Neutrophil (primary cell): ENCODE measurements around the gene TRABD2B.

Experiments used
- H3K27ac ChIP-seq: fragments of 200-600 bp; sonication (generic); 2 replicates; pipeline ENCODE4 v1.5.1; 2016; ENCODE audit warnings: mild to moderate bottlenecking, moderate library complexity
- H3K27me3 ChIP-seq: fragments of 200-600 bp; sonication (generic); 2 replicates; pipeline ENCODE4 v1.6.0; 2016; ENCODE audit warnings: mild to moderate bottlenecking
- H3K36me3 ChIP-seq: fragments of 200-600 bp; sonication (generic); 2 replicates; pipeline ENCODE4 v1.5.1; 2017
- H3K4me1 ChIP-seq, 2 experiments: fragments of 200-600 bp in 1 of 2; sonication (generic) in 1 of 2; 1 replicate in 1 of 2; 2 replicates in 1 of 2; pipeline versions ENCODE4 v1.5.1 to v1.6.1; 2013 to 2016; ENCODE audit warnings: low read depth in 1 of 2, low read length in 1 of 2, mild to moderate bottlenecking in 1 of 2, moderate library complexity in 1 of 2; ENCODE audit not compliant: control insufficient read depth in 1 of 2, insufficient read depth in 1 of 2
- H3K4me3 ChIP-seq, 2 experiments: fragments of 200-600 bp in 1 of 2; sonication (generic) in 1 of 2; 1 replicate in 1 of 2; 2 replicates in 1 of 2; pipeline ENCODE4 v1.5.1; 2013 to 2016; ENCODE audit warnings: low read depth in 1 of 2, low read length in 1 of 2, mild to moderate bottlenecking in 1 of 2, moderate library complexity in 1 of 2
- H3K9me3 ChIP-seq: fragments of 200-600 bp; sonication (generic); 2 replicates; pipeline ENCODE4 v1.5.1; 2016
- TF ChIP-seq, protein P1 (sequence below): fragments of 200-600 bp; sonication (generic); IDR thresholded peaks from 2 replicates; pipeline ENCODE4 v1.5.1; 2016; ENCODE audit warnings: antibody characterized with exemption

The TRABD2B gene

DNA sequence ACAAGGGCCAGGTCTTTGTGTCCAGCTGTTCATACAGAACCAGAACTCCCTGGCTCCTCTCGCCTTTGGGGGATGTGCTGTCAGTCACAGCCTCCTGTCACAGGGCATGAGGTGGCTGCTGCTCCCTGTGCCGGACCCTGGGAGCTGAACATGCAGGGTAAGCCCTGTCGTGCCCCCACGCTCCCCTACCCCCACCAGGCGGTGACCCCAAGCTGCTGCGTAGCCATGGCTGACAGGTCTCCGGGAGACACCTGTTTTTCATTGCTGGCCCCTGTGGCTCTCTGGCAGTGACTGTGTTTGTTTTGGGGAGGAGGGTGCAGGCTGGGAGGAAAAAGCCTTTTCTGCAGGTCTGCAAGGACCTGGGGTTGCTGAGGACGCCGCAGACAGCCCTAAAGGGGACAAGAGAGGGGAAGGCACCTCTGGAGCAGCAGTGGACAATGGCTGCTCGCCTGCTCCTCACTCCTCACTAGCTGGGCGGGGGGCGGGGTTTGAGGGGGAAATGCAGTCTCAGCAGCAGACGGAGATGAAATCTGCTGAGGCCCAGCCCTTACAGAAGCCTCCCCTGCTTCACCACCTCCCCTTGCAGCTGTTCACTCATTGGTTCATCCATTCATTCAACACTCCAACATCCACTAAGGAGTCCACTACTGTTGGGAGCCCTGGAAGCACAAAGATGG lies 81.4 kb downstream of the TRABD2B start:
- no peaks in the 10 kb centered on the region for H3K9me3 ChIP-seq
- no peaks in the 10 kb centered on the region for H3K36me3 ChIP-seq
- no peak overlapping the region for H3K27ac ChIP-seq
- TF ChIP-seq, protein P1, sequence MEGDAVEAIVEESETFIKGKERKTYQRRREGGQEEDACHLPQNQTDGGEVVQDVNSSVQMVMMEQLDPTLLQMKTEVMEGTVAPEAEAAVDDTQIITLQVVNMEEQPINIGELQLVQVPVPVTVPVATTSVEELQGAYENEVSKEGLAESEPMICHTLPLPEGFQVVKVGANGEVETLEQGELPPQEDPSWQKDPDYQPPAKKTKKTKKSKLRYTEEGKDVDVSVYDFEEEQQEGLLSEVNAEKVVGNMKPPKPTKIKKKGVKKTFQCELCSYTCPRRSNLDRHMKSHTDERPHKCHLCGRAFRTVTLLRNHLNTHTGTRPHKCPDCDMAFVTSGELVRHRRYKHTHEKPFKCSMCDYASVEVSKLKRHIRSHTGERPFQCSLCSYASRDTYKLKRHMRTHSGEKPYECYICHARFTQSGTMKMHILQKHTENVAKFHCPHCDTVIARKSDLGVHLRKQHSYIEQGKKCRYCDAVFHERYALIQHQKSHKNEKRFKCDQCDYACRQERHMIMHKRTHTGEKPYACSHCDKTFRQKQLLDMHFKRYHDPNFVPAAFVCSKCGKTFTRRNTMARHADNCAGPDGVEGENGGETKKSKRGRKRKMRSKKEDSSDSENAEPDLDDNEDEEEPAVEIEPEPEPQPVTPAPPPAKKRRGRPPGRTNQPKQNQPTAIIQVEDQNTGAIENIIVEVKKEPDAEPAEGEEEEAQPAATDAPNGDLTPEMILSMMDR, result no peak
- H3K4me1 ChIP-seq, result no peaks in the 10 kb centered on the region
- no peak overlapping the region for H3K4me3 ChIP-seq
- H3K27me3 ChIP-seq, result peaks cover 19% of the 10 kb centered on the region

DNA sequence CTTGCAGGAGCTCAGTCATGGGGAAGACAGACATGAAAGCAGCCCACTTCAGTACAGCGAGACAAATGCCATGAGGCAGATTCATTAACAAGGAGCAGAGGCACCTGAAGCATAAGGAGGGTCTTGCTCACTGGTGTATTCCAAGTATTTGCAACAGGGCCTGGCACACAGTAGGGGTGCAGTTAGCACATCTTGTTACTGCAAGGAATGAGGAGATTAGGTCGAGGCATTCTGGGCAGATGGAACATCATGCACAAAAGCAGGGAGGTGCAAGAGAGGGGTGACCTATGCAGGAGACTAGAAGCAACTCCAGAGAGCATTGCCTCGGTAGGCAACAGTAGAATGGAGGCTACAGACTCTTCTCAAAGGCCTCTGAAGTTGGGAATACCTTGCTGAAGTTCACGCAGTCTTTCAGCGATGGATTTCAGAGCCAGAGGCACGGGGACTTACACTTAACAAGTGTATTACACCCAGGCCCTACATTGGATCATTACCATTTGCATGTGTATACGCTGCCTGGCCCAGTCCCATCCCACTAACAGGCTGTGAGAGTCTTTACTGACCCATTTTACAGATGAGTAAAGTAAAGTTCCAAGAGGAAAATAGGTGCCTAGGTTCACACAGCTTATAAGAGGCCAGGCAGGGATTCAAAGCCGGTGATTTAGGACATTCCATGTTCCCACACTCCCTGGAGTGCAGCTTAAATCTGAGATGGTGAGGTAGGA lies 82.1 kb downstream of the TRABD2B start:
- Histone ChIP-seq H3K27me3 (peaks cover 12% of the 10 kb centered on the region), H3K27ac (no peak overlapping the region), H3K9me3 (no peaks in the 10 kb centered on the region), H3K4me1 (no peaks in the 10 kb centered on the region), H3K36me3 (no peaks in the 10 kb centered on the region), H3K4me3 (no peak overlapping the region)
- TF ChIP-seq, protein P1, result no peak

DNA sequence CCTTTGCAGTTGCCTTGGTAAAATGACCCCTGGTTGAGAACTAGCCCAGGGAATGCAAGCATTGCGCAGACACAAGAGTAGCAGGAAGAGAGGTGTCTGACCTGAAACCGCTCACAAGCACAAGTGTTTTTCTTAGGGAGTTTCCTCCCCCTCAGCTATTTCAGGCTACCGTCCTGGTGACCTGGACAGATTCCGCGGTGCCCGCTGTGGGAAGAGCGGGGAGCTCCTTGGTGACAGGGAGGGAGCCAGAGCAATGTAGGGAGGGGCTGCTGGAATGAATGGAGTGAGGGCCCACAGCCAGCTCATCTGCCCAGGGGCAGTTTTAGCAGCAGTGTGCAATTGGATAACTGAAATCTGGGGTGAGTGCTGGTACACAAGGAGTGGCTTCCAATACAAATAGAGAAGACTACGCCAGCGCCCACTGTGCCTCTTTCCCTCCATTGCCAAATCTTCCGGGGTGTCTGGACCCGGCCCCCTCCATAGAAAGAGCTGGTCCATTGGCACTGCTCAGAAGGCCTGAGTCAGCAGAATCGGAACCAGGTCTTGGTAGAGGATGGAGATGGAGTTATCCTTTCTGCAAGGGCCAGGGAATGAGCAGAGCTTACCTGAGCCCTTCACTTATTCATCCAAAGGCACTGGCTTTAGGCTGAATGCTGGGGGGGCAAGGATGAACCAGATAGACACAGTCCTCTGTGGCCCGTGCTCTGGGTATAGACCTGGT lies 82.8 kb downstream of the TRABD2B start:
- H3K27ac ChIP-seq, result no peak overlapping the region
- H3K9me3 ChIP-seq, result no peaks in the 10 kb centered on the region
- H3K27me3 ChIP-seq, result peaks cover 7% of the 10 kb centered on the region
- TF ChIP-seq, protein P1, result no peak
- H3K4me1 ChIP-seq, result no peaks in the 10 kb centered on the region
- H3K4me3 ChIP-seq, result no peak overlapping the region
- H3K36me3 ChIP-seq, result no peaks in the 10 kb centered on the region

DNA sequence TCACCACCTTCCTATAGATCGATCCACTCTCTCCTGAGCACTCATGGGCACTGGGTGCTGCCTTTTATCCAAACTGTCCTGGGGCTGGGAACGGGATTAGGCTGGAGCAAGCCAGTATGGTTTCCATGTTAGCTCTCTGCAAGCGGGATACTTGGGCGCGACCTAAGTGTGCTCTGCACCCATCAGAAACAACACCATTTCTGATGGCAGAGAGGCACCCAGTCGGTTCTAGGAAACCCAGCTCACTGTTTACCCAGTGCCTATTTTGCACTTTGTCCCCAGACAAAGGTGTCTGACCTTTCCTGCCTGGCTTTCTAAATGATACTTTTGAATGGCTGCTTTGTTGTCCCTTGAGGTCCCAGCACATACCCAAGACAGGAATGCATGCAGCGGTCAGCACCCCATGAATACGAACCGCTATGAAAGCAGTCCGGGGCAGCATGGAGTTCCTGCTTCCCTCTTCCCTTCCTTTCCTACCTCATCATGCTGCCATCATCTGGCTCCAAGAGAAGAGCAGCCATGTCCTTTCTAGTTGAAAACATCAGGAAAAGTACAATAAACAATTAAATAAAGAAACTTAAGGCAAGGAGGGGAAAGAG lies 83.9 kb downstream of the TRABD2B start:
- H3K27ac ChIP-seq, result no peak overlapping the region
- TF ChIP-seq, protein P1, result no peak
- no peak overlapping the region for H3K4me3 ChIP-seq
- H3K4me1 ChIP-seq, result no peaks in the 10 kb centered on the region
- H3K9me3 ChIP-seq, result no peaks in the 10 kb centered on the region
- H3K36me3 ChIP-seq, result no peaks in the 10 kb centered on the region
- H3K27me3 ChIP-seq, result peaks cover 3% of the 10 kb centered on the region

DNA sequence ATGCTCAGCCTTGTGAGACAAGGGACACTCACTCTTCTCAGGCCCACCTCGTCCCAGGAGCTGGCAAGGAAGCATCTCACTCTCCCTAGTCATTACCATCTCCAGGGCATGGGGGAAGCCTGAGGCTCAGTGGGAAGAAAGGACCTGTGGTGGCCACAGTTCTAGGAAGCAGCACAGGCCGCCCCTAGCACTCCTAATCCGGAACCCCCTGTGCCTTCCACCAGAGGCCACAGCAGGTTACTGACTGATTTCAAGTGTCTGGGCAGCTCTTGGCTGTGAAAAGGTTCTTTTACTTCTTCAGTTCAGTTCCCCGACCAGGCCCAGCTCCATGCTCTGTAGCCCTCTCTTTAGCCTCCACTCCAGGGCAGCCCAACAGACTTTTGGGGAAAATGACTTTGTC lies 84.4 kb downstream of the TRABD2B start:
- Histone ChIP-seq H3K36me3 (no peaks in the 10 kb centered on the region), H3K4me3 (no peak overlapping the region)
- TF ChIP-seq, protein P1, result no peak

More for the DNA sequence above, 84.4 kb downstream of the TRABD2B start:
- H3K4me1 ChIP-seq, result no peaks in the 10 kb centered on the region
- no peak overlapping the region for H3K27ac ChIP-seq
- H3K27me3 ChIP-seq, result no peaks in the 10 kb centered on the region
- no peaks in the 10 kb centered on the region for H3K9me3 ChIP-seq
